SKM-1 treated with dmso at 0.1 percent for 144 hours (cell line): ENCODE measurements around the gene ARVCF.

Experiments
- DNase-seq: peaks from one replicate; lab custom pipeline; 2025; ENCODE audit not compliant: unreplicated experiment; lab: John Stamatoyannopoulos, UW

ARVCF gene

GRCh38 chr22:20031732-20032406, 15.2 kb upstream of the ARVCF start:
- DNase-seq, result no peak

- DNase-seq, result no peak
Measured at GRCh38 chr22:20029550-20030225, 13.1 kb upstream of the ARVCF start.

GRCh38 chr22:20028855-20029549, 12.4 kb upstream of the ARVCF start:
- no peak for DNase-seq

DNA sequence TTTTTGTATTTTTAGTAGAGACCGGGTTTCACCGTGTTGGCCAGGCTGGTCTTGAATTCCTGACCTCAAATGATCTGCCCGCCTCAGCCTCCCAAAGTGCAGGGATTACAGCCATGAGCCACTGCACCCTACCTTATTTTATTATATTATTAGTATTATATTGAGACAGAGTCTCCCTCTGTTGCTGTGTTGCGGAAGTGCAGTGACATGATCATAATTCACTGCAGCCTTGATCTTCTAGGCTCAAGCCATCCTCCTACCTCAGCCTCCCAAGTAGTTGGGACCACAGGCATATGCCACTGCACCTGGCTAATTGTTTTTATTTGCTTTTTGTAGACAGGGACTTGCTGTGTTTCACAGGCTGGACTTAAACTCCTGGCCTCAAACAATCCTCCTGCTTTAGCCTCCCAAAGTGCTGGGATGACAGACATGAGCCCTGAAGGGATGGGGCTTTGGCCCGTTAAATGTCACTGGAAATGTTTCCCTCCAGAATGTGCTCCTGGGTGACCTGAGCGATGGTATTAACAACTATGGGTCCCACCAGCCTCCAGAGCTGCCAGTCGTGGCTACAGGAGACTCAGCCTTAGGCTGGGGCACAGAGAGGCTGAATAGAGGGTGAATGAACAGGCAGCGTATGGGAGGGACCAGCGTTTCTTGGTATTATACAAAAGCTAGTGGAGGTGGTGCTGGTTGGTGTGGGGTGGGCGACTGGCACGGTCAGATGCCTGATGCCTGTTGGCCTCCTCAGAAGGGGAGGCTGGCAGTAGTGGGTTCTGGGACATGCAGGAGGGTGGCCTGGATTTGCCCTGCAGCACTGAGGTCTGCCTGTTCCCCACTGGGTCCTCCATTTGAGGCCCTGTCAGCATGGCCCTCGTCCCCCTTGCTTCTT, 11.6 kb upstream of the ARVCF start:
- DNase-seq, result no peak

- DNase-seq, result no peak
Measured at GRCh38 chr22:20026996-20027601, 10.5 kb upstream of the ARVCF start.

DNA sequence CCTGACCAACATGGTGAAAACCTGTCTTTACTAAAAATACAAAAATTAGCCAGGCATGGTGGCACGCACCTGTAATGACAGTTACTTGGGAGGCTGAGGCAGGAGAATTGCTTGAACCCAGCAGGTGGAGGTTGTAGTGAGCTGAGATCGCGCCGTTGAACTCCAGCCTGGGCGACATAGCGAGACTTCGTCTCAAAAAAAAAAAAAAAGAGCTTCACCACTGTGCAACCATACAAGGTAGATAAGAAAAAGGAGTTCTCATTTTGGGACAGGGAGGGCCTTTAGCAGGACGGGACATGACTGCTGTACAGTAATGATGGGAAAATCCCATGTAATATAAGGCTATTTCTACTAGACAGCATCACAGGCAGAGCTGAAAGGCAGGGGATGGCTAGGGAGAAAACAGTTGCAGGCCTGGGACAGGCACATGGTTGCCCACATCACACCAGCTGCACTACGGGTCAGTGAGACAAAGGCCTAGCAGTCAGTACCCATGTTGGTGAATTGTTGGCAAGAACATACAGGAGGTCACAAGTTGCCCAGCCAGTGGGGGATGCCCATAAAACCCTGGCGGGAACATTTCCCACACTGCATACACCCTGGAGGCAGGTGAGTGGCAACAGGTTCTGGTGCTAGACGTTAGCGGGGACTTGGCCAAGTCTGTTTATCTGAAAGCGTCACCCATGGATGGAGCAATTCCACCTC, 9.7 kb upstream of the ARVCF start:
- DNase-seq, result no peak

DNA sequence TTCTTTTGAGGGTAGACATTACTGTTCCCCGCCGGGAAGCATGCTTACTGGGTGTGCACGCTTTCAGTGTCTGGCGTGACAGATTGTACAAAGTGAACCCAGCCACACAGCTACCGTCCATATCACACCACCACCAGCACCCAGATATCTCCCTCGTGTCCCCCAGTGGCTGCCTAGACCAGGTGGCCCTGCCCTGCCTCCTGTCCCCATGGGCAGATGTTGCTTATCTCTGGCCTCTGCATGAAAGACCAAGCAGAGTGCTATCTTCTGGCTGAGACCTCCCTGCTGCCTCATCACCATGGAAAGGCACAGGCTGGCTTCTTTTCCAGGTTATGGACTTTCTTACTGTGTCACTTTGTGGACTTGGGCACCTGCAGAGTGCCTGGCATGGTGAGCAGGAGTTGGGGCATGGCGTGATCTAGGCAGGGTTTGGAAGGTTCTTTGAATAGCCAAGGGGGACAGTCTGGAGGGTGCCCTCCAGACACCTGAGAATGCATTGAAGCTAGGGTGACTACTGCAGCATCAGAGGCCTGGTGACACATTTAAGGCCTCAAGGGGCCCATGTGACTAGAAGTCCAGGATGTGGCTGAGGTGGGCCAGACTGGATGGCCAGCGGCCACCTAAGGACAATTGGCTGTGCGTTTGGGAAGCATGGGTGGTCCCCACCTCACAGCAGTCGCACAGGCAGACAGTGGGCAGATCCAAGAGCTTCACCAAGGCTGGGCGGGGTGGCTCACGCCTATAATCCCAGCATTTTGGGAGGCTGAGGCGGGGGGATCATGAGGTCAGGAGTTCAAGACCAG, 9.0 kb upstream of the ARVCF start:
- no peak for DNase-seq

DNA sequence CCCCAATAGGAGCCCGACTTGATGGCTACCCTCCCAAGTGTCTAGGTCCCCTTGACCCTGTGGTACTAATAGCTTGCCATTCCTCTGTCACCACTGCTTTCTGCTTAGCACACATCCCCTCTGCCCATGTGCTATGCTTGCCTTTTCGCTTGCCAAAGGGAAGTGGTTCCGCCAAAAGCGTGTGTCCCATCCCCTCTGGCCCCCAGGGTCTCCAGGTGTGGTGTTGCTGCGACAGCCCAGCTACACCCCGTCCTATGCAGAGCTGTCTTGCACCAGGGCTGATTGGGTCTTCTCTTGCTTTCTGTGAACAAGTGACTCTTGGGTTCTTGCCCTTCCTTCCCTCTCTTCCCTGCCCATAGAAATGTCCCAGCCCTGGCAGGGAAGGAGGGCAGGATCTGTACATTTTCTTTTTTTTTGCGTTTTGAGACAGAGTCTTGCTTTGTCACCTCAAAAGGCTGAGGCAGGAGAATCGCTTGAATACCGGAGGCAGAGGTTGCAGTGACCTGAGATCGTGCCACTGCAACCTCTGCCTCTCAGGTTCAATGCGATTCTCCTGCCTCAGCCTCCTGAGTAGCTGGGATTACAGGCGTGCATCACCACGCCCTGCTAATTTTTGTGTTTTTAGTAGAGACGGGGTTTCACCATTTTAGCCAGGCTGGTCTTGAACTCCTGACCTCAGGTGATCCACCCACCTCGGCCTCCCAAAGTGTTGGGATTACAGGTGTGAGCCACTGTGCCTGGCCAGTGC, 8.2 kb upstream of the ARVCF start:
- DNase-seq, result no peak

DNA sequence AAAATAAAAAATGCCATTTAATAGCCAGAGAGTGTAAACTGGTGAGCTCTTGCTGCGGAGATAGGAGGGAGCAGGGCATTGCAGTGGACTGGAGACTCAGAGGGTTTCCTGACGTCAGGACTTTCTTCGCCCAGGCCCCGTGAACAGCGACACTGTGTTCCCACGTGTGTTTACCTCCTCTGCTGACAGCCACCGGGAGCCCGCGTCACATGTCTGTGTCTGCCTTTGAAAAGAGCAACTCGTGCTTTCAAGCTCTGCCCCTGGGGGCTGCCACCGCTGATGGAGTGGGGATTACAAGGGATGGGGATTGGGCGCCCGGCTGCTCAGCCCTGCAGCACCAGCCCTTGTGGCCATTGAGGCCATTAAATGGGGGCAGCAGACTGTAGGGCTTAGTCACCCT, 7.6 kb upstream of the ARVCF start:
- no peak for DNase-seq

GRCh38 chr22:20022978-20023613, 6.5 kb upstream of the ARVCF start:
- peak; percentile 27 for DNase-seq

GRCh38 chr22:20022231-20022977, 5.8 kb upstream of the ARVCF start:
- no peak for DNase-seq

- DNase-seq, result no peak
Measured at GRCh38 chr22:20021196-20022181, 4.9 kb upstream of the ARVCF start.

- DNase-seq, result peak; percentile 88
Measured at GRCh38 chr22:20020533-20021195, 4.0 kb upstream of the ARVCF start, which contains the start of gene TANGO2. TANGO2 (plus strand) TSS chr22:20021110; CDS start chr22:20036799, 15,689 bp downstream.

GRCh38 chr22:20019661-20020532, 3.3 kb upstream of the ARVCF start:
- no peak for DNase-seq

DNA sequence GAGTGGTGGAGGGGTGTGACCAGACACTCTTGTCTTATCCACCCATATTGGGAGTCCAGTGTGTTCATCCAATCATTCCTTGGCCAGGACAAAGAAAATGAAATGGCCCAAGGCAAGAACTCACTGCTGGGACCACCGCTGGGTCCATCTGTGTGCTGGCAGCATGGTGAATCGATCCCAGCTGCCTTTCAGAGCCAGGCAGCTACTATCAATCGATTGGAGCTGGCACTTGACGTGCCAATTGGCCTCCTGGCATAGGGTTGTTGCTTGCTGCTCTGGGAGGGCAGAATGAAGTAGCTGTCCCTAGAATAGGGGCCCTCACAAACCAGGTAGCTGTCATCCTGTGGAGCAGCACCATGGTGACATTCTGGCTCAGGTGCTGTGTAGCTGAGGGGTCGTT, 1.4 kb upstream of the ARVCF start:
- no peak for DNase-seq
